Ishikawa (cell line): ENCODE measurements around the gene TTC17.

Experiments used
- CEBPB ChIP-seq: IDR thresholded peaks from 2 replicates; pipeline ENCODE4 v1.6.1; 2012
- CREB1 ChIP-seq: IDR thresholded peaks from 2 replicates; pipeline ENCODE4 v1.6.1; 2012; ENCODE audit warnings: low read depth
- EGR1 ChIP-seq: IDR thresholded peaks from 2 replicates; pipeline ENCODE4 v1.6.1; 2012
- EP300 ChIP-seq: IDR thresholded peaks from 2 replicates; pipeline ENCODE4 v1.6.1; 2012; ENCODE audit warnings: borderline replicate concordance
- FOXM1 ChIP-seq: IDR thresholded peaks from 2 replicates; pipeline ENCODE4 v1.6.1; 2012; ENCODE audit warnings: low read depth, borderline replicate concordance
- NFIC ChIP-seq: IDR thresholded peaks from 2 replicates; pipeline ENCODE4 v1.6.1; 2012
- RAD21 ChIP-seq: IDR thresholded peaks from 2 replicates; pipeline ENCODE4 v1.6.1; 2012; ENCODE audit warnings: low read depth
- TAF1 ChIP-seq: IDR thresholded peaks from 2 replicates; pipeline ENCODE4 v1.6.1; 2012; ENCODE audit warnings: low read depth, mild to moderate bottlenecking
- TCF12 ChIP-seq: IDR thresholded peaks from 2 replicates; pipeline ENCODE4 v1.6.1; 2012; ENCODE audit warnings: low read depth
- TEAD4 ChIP-seq: IDR thresholded peaks from 2 replicates; pipeline ENCODE4 v1.6.1; 2012
- YY1 ChIP-seq: IDR thresholded peaks from 2 replicates; pipeline ENCODE4 v1.6.1; 2012; ENCODE audit warnings: low read depth
- ZBTB7A ChIP-seq: IDR thresholded peaks from 2 replicates; pipeline ENCODE4 v1.6.1; 2012; ENCODE audit warnings: low read depth
- TF ChIP-seq, protein P1 (sequence below): IDR thresholded peaks from 2 replicates; pipeline ENCODE4 v1.6.1; 2012
- TF ChIP-seq, protein P2 (sequence below): IDR thresholded peaks from 2 replicates; pipeline ENCODE4 v1.6.1; 2012
- TF ChIP-seq, protein P3 (sequence below): IDR thresholded peaks from 2 replicates; pipeline ENCODE4 v1.6.1; 2012; ENCODE audit warnings: low read depth, mild to moderate bottlenecking

TTC17 gene, protein sequence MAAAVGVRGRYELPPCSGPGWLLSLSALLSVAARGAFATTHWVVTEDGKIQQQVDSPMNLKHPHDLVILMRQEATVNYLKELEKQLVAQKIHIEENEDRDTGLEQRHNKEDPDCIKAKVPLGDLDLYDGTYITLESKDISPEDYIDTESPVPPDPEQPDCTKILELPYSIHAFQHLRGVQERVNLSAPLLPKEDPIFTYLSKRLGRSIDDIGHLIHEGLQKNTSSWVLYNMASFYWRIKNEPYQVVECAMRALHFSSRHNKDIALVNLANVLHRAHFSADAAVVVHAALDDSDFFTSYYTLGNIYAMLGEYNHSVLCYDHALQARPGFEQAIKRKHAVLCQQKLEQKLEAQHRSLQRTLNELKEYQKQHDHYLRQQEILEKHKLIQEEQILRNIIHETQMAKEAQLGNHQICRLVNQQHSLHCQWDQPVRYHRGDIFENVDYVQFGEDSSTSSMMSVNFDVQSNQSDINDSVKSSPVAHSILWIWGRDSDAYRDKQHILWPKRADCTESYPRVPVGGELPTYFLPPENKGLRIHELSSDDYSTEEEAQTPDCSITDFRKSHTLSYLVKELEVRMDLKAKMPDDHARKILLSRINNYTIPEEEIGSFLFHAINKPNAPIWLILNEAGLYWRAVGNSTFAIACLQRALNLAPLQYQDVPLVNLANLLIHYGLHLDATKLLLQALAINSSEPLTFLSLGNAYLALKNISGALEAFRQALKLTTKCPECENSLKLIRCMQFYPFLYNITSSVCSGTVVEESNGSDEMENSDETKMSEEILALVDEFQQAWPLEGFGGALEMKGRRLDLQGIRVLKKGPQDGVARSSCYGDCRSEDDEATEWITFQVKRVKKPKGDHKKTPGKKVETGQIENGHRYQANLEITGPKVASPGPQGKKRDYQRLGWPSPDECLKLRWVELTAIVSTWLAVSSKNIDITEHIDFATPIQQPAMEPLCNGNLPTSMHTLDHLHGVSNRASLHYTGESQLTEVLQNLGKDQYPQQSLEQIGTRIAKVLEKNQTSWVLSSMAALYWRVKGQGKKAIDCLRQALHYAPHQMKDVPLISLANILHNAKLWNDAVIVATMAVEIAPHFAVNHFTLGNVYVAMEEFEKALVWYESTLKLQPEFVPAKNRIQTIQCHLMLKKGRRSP

GRCh38 chr11:43358801-43359421, at the start of gene TTC17:
TTC17 (plus strand) TSS chr11:43358920; CDS start chr11:43358955, 35 bp downstream.
- TF ChIP-seq, protein P1, sequence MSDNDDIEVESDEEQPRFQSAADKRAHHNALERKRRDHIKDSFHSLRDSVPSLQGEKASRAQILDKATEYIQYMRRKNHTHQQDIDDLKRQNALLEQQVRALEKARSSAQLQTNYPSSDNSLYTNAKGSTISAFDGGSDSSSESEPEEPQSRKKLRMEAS, result no peak
- TF ChIP-seq, protein P2, sequence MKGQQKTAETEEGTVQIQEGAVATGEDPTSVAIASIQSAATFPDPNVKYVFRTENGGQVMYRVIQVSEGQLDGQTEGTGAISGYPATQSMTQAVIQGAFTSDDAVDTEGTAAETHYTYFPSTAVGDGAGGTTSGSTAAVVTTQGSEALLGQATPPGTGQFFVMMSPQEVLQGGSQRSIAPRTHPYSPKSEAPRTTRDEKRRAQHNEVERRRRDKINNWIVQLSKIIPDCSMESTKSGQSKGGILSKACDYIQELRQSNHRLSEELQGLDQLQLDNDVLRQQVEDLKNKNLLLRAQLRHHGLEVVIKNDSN, result no peak
- no peak for TF ChIP-seq CREB1
- TF ChIP-seq EGR1, result peak; percentile 75
- TF ChIP-seq TAF1, result peak; percentile 99
- TF ChIP-seq NFIC, result no peak
- TF ChIP-seq FOXM1, result no peak
- peak; percentile 72; the same call in 1 of the 2 replicates for TF ChIP-seq ZBTB7A
- no peak for TF ChIP-seq CEBPB
- no peak; the same call in 1 of the 2 replicates for TF ChIP-seq EP300
- TF ChIP-seq TEAD4, result no peak
- peak; percentile 99 for TF ChIP-seq YY1
- no peak for TF ChIP-seq TCF12

DNA sequence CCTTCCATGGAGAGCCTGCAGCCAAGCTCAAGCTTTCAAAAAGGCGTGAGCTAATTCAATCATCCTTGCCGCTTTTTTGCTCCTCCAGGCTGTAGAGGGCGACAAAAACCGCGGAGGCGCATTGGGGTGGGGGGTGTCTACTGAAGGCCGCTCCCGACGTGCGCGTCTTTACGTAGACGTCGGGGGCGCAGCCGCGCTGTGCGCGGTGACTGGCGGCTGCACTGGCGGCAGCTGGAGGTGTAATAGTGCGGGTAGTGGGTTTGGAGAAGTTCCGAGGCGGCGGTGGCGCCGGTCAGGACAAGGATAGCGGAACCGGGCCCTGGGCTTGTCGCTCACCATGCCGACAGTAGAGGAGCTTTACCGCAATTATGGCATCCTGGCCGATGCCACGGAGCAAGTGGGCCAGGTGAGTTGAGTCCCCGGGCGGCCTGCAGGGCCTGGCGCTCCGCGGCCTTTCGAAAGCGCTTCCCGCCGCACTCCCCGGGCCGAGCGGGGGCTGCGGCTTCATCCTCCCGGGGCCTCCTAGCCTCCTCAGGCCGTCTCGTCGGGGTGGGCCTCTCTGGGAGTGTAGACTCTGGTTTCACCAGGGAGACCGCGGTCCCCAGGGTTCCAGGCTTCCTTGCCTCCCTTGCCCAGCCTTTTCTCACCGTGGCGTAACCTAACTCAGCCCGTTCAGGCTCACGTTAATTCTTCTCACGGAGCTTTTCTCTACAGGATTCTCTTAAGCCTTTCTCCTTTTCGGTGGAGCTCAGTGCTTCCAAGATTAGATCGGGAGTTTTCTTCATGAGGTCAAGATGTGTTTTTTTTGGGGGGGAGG, 46.7 kb upstream of the TTC17 start, which contains the start of gene API5:
API5 (plus strand) TSS at position 206 of the 817 bp plus-strand sequence; CDS start at position 338, 132 bp downstream.
- no peak for TF ChIP-seq RAD21
- peak; percentile 32; the same call in 1 of the 2 replicates for TF ChIP-seq EP300
- TF ChIP-seq TEAD4, result no peak
- TF ChIP-seq, protein P1, result peak; percentile 54; the same call in 1 of the 2 replicates
- 0 out of 2 replicates have a peak, but pooled peaks have one; percentile 49 for TF ChIP-seq ZBTB7A
- TF ChIP-seq CREB1, result 0 out of 2 replicates have a peak, but pooled peaks have one; percentile 35
- TF ChIP-seq TAF1, result peak; percentile 92
- no peak for TF ChIP-seq YY1
- TF ChIP-seq CEBPB, result no peak
- TF ChIP-seq, protein P2, result no peak
- TF ChIP-seq, protein P3, sequence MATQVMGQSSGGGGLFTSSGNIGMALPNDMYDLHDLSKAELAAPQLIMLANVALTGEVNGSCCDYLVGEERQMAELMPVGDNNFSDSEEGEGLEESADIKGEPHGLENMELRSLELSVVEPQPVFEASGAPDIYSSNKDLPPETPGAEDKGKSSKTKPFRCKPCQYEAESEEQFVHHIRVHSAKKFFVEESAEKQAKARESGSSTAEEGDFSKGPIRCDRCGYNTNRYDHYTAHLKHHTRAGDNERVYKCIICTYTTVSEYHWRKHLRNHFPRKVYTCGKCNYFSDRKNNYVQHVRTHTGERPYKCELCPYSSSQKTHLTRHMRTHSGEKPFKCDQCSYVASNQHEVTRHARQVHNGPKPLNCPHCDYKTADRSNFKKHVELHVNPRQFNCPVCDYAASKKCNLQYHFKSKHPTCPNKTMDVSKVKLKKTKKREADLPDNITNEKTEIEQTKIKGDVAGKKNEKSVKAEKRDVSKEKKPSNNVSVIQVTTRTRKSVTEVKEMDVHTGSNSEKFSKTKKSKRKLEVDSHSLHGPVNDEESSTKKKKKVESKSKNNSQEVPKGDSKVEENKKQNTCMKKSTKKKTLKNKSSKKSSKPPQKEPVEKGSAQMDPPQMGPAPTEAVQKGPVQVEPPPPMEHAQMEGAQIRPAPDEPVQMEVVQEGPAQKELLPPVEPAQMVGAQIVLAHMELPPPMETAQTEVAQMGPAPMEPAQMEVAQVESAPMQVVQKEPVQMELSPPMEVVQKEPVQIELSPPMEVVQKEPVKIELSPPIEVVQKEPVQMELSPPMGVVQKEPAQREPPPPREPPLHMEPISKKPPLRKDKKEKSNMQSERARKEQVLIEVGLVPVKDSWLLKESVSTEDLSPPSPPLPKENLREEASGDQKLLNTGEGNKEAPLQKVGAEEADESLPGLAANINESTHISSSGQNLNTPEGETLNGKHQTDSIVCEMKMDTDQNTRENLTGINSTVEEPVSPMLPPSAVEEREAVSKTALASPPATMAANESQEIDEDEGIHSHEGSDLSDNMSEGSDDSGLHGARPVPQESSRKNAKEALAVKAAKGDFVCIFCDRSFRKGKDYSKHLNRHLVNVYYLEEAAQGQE, result no peak
- peak; percentile 72 for TF ChIP-seq TCF12
- TF ChIP-seq FOXM1, result no peak
- TF ChIP-seq NFIC, result no peak
- no peak for TF ChIP-seq EGR1

- no peak for TF ChIP-seq EP300
- no peak for TF ChIP-seq NFIC
- TF ChIP-seq CREB1, result no peak
- TF ChIP-seq CEBPB, result no peak
- TF ChIP-seq ZBTB7A, result no peak
- no peak for TF ChIP-seq TCF12
- TF ChIP-seq, protein P1, result no peak
- no peak for TF ChIP-seq FOXM1
- TF ChIP-seq, protein P2, result no peak
- no peak for TF ChIP-seq TAF1
- no peak for TF ChIP-seq RAD21
- TF ChIP-seq, protein P3, result no peak
- TF ChIP-seq EGR1, result no peak
- no peak for TF ChIP-seq TEAD4
- TF ChIP-seq YY1, result no peak
These were observed 42.8 kb upstream of the TTC17 start for GRCh38 chr11:43315966-43316365.
